Nephron progenitor cell (in vitro differentiated cells): ENCODE results near the gene NXF1.
"Not testable (repeated sequence)": the region's sequence is repeated elsewhere in the genome, so short reads cannot be mapped to it uniquely, and the experiment has no call there.

Experiments
- DNase-seq: peaks from one replicate; pipeline ENCODE4 v3.0.0; 2021
- H3K27ac Mint-ChIP-seq: 2 replicates; pipeline ENCODE4 v1.8.0; 2021; ENCODE audit warnings: mild to moderate bottlenecking, moderate library complexity, mixed read lengths
- H3K27me3 Mint-ChIP-seq: 2 replicates; pipeline ENCODE4 v1.8.0; 2021; ENCODE audit warnings: mild to moderate bottlenecking, low read depth, mixed read lengths; ENCODE audit not compliant: poor library complexity
- H3K36me3 Mint-ChIP-seq: 2 replicates; pipeline ENCODE4 v1.8.0; 2021; ENCODE audit warnings: low read depth, mixed read lengths
- H3K4me1 Mint-ChIP-seq: 2 replicates; pipeline ENCODE4 v1.8.0; 2021; ENCODE audit warnings: mixed read lengths
- H3K4me3 Mint-ChIP-seq: 2 replicates; pipeline ENCODE4 v1.8.0; 2021; ENCODE audit warnings: mild to moderate bottlenecking, moderate library complexity, mixed read lengths
- H3K9me3 Mint-ChIP-seq: 2 replicates; pipeline ENCODE4 v1.8.0; 2021; ENCODE audit warnings: mild to moderate bottlenecking, moderate library complexity, mixed read lengths
- TF ChIP-seq, protein P1 (sequence below): fragments of 200-600 bp; sonication (generic); IDR thresholded peaks from 2 replicates; pipeline ENCODE4 v1.5.0; 2021; ENCODE audit warnings: antibody characterized with exemption

Gene NXF1

GRCh38 chr11:62753736-62754603, 51.3 kb downstream of the NXF1 start, which contains the start of gene ZBTB3:
Gene ZBTB3 (minus strand): TSS chr11:62754160. CDS start chr11:62753664, 496 bp downstream.
- no peaks in the 10 kb centered on the region for H3K27me3 Mint-ChIP-seq
- H3K27ac Mint-ChIP-seq = peak within 1 kb of the TSS; percentile 97
- TF ChIP-seq, protein P1, sequence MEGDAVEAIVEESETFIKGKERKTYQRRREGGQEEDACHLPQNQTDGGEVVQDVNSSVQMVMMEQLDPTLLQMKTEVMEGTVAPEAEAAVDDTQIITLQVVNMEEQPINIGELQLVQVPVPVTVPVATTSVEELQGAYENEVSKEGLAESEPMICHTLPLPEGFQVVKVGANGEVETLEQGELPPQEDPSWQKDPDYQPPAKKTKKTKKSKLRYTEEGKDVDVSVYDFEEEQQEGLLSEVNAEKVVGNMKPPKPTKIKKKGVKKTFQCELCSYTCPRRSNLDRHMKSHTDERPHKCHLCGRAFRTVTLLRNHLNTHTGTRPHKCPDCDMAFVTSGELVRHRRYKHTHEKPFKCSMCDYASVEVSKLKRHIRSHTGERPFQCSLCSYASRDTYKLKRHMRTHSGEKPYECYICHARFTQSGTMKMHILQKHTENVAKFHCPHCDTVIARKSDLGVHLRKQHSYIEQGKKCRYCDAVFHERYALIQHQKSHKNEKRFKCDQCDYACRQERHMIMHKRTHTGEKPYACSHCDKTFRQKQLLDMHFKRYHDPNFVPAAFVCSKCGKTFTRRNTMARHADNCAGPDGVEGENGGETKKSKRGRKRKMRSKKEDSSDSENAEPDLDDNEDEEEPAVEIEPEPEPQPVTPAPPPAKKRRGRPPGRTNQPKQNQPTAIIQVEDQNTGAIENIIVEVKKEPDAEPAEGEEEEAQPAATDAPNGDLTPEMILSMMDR = no peak
- peak; percentile 94 for DNase-seq
- peak within 1 kb of the TSS; percentile 98 for H3K4me3 Mint-ChIP-seq
- H3K9me3 Mint-ChIP-seq = no peaks in the 10 kb centered on the region
- peaks cover 28% of the 10 kb centered on the region for H3K4me1 Mint-ChIP-seq
- peaks cover 9% of the 10 kb centered on the region for H3K36me3 Mint-ChIP-seq

GRCh38 chr11:62752994-62753735, 52.1 kb downstream of the NXF1 start:
- Mint-ChIP-seq H3K9me3 (no peaks in the 10 kb centered on the region), H3K4me3 (peak overlapping the region; percentile 98), H3K36me3 (peaks cover 12% of the 10 kb centered on the region), H3K27ac (peak overlapping the region; percentile 97), H3K27me3 (no peaks in the 10 kb centered on the region), H3K4me1 (peaks cover 31% of the 10 kb centered on the region)
- TF ChIP-seq, protein P1 = no peak
- DNase-seq = peak; percentile 14

DNA sequence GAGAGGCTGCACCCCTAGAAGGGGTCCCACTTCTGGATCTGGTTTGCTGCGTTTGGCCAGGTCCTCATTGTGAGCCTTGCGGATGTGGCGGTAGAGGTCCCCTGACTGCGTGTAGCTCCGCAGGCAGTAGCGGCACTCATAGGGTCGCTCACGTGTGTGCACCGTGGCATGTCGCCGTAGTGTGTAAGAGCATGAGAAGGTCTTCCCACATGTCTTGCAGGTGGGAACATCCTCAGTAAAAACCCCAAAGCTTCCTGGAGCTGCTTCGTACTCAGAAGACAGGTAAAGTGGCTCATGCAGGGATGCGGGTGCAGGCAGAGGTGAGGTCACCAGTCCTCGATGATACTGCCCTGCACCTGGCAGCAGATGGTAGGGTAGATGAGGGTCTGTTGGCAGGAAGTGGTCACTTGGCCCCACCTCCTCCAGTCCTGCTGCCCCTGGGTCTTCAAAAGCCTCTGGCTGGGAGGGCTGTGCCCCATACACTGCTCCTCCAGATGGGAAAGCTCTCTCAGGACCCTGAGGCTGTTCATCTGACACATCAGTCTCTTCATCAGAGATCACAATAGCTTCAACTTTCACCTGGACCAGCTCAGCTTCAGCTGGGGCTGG, 53.0 kb downstream of the NXF1 start:
- no peak for DNase-seq
- peak overlapping the region; percentile 98 for H3K4me3 Mint-ChIP-seq
- H3K4me1 Mint-ChIP-seq = peaks cover 34% of the 10 kb centered on the region
- TF ChIP-seq, protein P1 = no peak
- H3K27ac Mint-ChIP-seq = no peak overlapping the region
- no peaks in the 10 kb centered on the region for H3K9me3 Mint-ChIP-seq
- peaks cover 12% of the 10 kb centered on the region for H3K36me3 Mint-ChIP-seq
- no peaks in the 10 kb centered on the region for H3K27me3 Mint-ChIP-seq

DNA sequence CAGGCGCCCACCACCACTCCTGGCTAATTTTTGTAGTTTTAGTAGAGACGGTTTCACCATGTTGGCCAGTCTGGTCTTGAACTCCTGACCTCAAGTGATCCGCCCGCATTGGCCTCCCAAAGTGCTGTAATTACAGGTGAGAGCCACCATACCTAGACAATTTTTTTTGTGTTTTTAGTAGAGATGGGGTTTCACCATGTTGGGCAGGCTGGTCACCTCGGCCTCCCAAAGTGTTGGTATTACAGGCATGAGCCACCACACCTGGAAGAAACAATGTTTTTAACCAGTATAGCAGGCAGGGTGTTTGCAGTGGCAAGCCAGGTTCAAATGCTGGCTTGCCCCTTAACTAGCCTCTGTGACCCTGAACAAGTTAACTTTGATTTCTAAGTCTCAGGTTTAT, 55.3 kb downstream of the NXF1 start:
- not testable (repeated sequence) for DNase-seq, H3K27me3 Mint-ChIP-seq, H3K27ac Mint-ChIP-seq, H3K4me3 Mint-ChIP-seq, H3K9me3 Mint-ChIP-seq
- H3K36me3 Mint-ChIP-seq = peaks cover 12% of the 10 kb centered on the region
- peaks cover 27% of the 10 kb centered on the region for H3K4me1 Mint-ChIP-seq

DNA sequence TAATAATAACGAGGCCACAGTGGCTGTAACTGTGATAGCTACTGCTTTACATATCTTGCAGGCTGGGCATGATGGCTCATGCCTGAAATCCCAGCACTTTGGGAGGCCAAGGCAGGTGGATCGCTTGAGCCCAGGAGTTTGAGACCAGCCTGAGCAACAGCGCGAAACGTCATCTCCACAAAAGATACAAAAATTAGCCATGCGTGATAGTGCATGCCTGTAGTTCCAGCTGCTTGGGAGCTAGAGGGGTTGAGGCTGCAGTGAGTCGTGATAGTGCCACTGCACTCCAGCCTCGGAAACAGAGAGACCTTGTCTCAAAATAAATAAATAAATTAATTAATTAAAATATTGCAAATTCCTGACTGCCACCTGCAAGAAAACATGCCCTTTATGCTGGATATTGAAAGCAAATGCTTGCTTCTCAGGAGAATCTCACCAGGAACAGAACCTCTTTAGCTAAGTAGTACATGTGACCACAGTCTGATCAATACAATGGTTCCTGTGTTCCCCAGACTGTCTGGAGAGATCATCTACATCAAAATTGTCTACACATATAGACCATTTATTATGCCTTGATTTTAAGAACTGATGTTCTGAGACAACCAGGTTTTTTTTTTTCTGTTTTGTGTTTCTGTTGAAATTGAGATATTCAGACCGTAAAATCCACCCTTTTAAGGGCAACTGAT, 57.6 kb downstream of the NXF1 start:
- Mint-ChIP-seq H3K36me3 (peaks cover 19% of the 10 kb centered on the region), H3K27ac (no peak overlapping the region), H3K9me3 (peaks cover 7% of the 10 kb centered on the region), H3K4me3 (no peak overlapping the region), H3K4me1 (peaks cover 21% of the 10 kb centered on the region), H3K27me3 (no peaks in the 10 kb centered on the region)
- no peak for DNase-seq
- TF ChIP-seq, protein P1 = no peak
